Measurements from ENCODE around the gene NINJ1.
A peak's percentile ranks its signal among the peaks of the same experiment; 100 is the strongest.
"Not testable (repeated sequence)": the region's sequence is repeated elsewhere in the genome, so short reads cannot be mapped to it uniquely, and the experiment has no call there.

The NINJ1 gene

GRCh38 chr9:93118863-93119702 lies 15.0 kb downstream of the NINJ1 start:
- DNase-seq = peak; percentile 1

- peak; percentile 2 for DNase-seq
Observed at GRCh38 chr9:93117924-93118862, 15.9 kb downstream of the NINJ1 start.

DNA sequence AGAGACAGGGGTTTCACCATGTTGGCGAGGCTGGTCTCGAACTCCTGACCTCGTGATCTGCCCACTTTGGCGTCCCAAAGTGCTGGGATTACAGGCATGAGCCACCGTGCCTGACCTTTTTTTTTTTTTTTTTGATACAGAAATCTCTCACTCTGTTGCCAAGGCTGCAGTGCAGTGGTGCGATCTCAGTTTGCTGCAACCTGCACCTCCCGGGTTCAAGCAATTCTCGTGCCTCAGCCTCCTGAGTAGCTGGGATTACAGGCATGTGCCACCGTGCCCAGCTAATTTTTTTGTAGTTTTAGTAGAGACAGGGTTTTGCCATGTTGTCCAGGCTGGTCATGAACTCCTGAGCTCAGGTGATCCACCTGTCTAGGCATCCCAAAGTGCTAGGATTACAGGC lies 16.5 kb downstream of the NINJ1 start:
- DNase-seq = not testable (repeated sequence)

- peak; percentile 2 for DNase-seq
Observed at GRCh38 chr9:93116072-93116961, 17.7 kb downstream of the NINJ1 start.

DNA sequence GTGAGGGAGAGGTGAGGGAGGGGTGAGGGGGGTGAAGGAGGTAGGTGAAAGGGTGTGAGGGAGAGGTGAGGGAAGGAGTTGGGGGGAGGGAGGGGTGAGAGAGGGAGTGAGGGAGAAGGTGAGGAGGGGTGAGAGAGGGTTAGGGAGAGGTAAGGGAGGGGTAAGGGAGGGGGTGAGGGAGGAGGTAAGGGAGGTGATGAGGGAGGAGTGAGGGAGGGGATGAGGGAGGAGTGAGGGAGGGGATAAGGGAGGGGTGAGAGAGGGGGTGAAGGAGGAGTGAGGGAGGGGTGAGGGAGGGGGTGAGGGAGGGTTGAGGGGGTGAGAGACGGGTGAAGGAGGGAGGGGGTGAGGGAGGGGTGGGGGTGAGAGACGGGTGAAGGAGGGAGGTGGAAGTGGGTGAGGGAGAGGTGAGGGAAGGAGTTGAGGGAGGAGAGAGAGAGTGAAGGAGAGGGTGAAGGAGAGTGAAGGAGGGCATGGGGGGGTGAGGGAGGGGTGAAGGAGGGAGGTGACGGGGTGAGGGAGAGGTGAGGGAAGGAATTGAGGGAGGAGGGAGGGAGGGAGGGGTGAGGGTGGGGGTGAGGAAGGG lies 18.5 kb downstream of the NINJ1 start:
- peak; percentile 9 for DNase-seq

- peak; percentile 1 for DNase-seq
Observed at GRCh38 chr9:93114984-93115335, 19.1 kb downstream of the NINJ1 start.

DNA sequence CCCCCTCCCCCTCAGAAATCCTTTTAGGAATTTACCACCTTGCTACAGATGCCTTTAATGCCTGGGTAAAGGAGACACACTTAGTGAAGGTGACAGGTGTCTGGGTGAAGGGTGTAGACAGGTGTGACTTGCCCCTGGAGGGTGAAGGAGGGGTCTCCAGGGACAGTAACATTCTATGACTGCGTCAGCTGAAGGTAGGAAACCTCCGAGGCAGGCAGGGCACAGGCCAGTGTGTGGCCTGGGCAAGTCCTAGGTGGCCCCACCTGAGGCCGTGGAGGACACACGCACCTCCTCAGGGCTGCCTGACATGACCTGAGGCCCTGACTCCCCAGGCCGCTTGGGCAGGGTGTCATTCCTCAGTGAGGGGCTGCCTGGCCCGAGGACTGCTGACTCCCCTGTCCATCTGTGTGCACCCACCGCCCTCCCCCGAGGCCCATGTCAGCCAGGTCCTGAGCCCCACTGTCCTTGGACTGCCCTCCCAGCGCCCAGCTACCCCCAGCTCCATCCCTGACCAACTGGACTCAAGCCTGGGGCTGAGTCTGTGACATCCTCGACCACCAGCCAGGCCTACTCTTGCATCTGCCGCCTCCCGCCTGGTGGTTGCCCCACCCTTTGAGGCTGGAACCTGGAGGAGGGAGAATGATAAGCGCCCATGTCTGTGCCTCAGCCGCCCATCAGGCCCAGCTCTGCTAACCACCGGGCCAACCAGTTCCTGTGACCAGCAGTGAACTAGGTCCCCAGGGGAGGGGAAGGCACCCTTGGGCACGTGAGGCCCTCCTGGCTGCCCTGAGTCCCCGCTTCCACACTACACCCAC lies 19.7 kb downstream of the NINJ1 start:
- DNase-seq = no peak

DNA sequence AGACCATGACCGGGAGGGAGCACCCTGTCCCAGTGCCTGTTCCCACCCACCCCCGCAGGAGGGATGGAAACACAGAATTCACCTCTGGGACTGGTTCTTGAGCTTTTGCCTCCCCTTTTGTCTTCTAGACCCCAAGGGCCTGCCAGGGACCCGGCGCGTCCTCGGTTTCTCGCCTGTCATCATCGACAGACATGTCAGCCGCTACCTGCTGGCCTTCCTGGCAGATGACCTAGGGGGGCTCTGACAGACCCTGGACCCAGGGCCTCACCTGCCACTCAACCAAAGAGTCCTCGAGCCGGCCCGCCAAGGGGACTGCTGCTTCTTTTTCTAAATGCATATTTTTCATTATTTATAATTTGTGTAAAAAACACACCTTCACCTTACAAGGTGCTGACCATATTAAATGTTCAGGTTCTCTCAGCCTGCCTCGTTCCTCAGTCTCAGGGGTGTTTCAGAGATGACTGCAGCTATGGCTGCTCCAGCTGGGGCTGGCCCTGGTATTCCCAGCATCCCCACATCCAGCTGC lies 21.1 kb downstream of the NINJ1 start:
- no peak for DNase-seq

- no peak for DNase-seq
Observed at GRCh38 chr9:93112116-93112863, 21.8 kb downstream of the NINJ1 start.

DNA sequence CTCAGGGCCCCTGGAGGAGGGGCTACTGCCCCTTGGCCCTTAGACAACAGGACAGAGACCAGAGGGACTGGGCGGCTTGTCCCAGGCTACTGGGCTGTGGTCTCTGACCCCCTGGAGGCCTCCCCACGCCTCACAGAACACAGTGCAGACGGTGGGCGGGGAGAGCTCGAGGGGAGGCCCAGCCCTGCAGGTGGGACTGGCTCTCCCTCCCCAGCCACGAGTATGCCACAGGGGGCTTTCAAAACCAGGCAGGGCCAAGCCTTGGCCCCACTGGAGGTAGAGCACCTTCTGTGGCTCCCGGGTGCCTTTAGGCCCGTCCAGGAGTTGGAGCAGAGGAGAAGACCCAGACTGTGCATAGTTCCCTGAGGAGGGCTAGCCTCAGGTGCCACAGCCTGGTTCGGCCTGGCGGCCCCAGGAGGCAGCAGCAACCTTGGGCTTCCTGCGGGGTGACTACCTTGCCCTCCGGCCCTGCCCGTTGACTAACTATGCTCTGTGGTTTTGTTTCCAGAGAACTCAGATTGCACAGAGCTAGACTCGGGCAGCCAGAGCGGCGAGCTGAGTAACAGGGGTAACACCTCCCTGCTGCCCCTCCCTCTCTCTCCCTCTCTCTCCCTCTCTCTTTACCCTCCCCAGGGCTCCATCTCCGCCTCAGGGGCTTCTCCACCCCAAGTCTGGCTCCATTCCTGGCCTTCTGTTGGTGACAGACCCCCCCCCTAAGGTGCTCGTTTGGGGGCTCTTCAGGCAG lies 22.5 kb downstream of the NINJ1 start:
- no peak for DNase-seq

GRCh38 chr9:93111001-93111370 lies 23.1 kb downstream of the NINJ1 start:
- no peak for DNase-seq

DNA sequence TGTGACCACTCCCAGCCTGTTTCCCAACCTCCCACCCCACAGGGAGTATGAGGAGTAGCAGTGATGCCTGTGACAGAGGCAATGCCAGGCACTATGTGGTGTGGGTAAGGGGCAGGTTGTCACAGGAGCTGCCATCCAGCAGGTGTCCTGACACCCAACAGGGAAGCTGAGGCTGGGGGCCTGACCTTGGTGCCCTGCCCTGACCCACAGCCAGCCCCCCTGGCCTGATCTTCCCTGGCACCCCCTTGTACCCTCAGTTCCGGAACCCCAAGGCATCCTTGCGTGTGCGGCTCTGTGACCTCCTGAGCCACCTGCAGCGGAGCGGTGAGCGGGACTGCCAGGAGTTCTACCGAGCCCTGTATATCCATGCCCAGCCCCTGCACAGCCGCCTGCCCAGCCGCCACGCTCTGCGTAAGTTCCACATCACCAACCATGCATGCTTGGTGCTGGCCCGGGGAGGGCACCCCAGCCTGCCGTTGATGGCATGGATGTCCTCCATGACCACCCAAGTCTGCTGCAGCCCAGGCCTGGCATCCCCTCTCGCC lies 23.7 kb downstream of the NINJ1 start:
- no peak for DNase-seq

GRCh38 chr9:93108291-93109041 lies 25.6 kb downstream of the NINJ1 start:
- peak; percentile 39 for DNase-seq

DNA sequence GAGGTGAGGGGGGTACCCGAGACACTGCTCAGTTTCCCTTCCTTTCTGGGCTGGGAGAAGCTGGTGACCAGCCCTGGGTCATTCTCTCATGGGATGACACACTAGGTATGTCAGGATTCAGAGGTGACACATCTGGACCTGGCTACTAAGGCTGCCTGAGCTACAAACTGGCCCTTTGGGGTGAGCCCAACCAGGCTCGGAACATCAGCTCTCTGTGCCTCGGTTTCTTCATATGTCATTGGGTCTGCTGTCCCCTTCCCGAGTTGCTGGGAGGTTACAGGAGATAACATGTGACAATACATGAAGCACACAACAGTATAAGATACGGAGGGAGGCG lies 26.3 kb downstream of the NINJ1 start:
- DNase-seq = no peak

- DNase-seq = no peak
Observed at GRCh38 chr9:93107151-93107824, 26.8 kb downstream of the NINJ1 start.

- DNase-seq = no peak
Observed at GRCh38 chr9:93105620-93106019, 28.4 kb downstream of the NINJ1 start.

- DNase-seq = not testable (repeated sequence)
Observed at GRCh38 chr9:93101086-93101485, 33.0 kb downstream of the NINJ1 start.

DNA sequence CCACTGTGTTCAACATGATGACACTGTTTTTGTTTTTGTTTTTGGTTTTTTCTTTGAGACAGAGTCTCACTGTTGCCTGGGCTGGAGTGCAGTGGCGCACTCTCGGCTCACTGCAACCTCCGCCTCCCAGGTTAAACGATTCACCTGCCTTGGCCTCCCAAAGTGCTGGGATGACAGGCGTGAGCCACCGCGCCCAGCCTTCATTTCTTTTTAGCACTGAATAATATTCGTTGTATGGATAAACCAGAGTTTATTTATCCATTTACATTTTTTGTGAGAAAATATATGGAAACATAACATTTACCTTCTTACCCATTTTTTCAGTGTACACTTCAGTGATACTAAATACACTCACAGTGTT lies 33.8 kb downstream of the NINJ1 start:
- DNase-seq = no peak
